Eye (tissue), 1 donor: Measurements from ENCODE around the gene POLR2E.

Experiments
- DNase-seq: peaks from one replicate; pipeline ENCODE4 v3.0.0-alpha.2; 2015

POLR2E gene

GRCh38 chr19:1076046-1076386 lies 19.2 kb downstream of the POLR2E start:
- DNase-seq, result no peak

GRCh38 chr19:1074544-1075283 lies 20.5 kb downstream of the POLR2E start:
- no peak for DNase-seq

- no peak for DNase-seq
Observed at GRCh38 chr19:1073956-1074517, 21.1 kb downstream of the POLR2E start.

GRCh38 chr19:1073063-1073955 lies 21.9 kb downstream of the POLR2E start:
- DNase-seq, result no peak

- no peak for DNase-seq
Observed at GRCh38 chr19:1072371-1073015, 22.7 kb downstream of the POLR2E start.

- DNase-seq, result no peak
Observed at GRCh38 chr19:1070931-1071791, 24.0 kb downstream of the POLR2E start.

GRCh38 chr19:1070576-1070930 lies 24.6 kb downstream of the POLR2E start:
- no peak for DNase-seq

- DNase-seq, result no peak
Observed at GRCh38 chr19:1069009-1069779, 26.0 kb downstream of the POLR2E start.

GRCh38 chr19:1068009-1069001 lies 26.9 kb downstream of the POLR2E start:
- DNase-seq, result no peak

GRCh38 chr19:1067341-1067957 lies 27.7 kb downstream of the POLR2E start:
- DNase-seq, result no peak

GRCh38 chr19:1066748-1067340 lies 28.3 kb downstream of the POLR2E start, which contains the start of gene ARHGAP45:
Gene ARHGAP45, plus strand, starts transcription at chr19:1067167. Its CDS starts 239 bp downstream, at chr19:1067406.
- no peak for DNase-seq

- DNase-seq, result no peak
Observed at GRCh38 chr19:1066251-1066747, 28.9 kb downstream of the POLR2E start.

- no peak for DNase-seq
Observed at GRCh38 chr19:1065606-1066109, 29.5 kb downstream of the POLR2E start.

- DNase-seq, result peak; percentile 79
Observed at GRCh38 chr19:1064661-1065605, 30.2 kb downstream of the POLR2E start.

- DNase-seq, result no peak
Observed at GRCh38 chr19:1063909-1064660, 31.1 kb downstream of the POLR2E start.

- DNase-seq, result no peak
Observed at GRCh38 chr19:1063030-1063908, 31.9 kb downstream of the POLR2E start.
